NCI-H2029 (cell line): ENCODE measurements around the gene IFT81.
"Not testable (repeated sequence)": the region's sequence is repeated elsewhere in the genome, so short reads cannot be mapped to it uniquely, and the experiment has no call there.

Source experiments
- DNase-seq: peaks from one replicate; lab custom pipeline; 2025; lab: John Stamatoyannopoulos, UW

The IFT81 gene

GRCh38 chr12:110247340-110248095 lies 123.4 kb downstream of the IFT81 start:
- DNase-seq = no peak

GRCh38 chr12:110248096-110248447 lies 123.9 kb downstream of the IFT81 start:
- DNase-seq = no peak

- DNase-seq = no peak
These were observed 124.9 kb downstream of the IFT81 start for GRCh38 chr12:110249105-110249504.

GRCh38 chr12:110249716-110250225 lies 125.6 kb downstream of the IFT81 start:
- DNase-seq = no peak

GRCh38 chr12:110251381-110251780 lies 127.2 kb downstream of the IFT81 start:
- DNase-seq = no peak

GRCh38 chr12:110252716-110253115 lies 128.6 kb downstream of the IFT81 start:
- DNase-seq = no peak

- DNase-seq = no peak
These were observed 129.0 kb downstream of the IFT81 start for GRCh38 chr12:110253176-110253575.

GRCh38 chr12:110254971-110255540 lies 130.9 kb downstream of the IFT81 start:
- DNase-seq = peak; percentile 79

GRCh38 chr12:110255890-110256456 lies 131.8 kb downstream of the IFT81 start:
- not testable (repeated sequence) for DNase-seq

- DNase-seq = no peak
These were observed 132.7 kb downstream of the IFT81 start for GRCh38 chr12:110256780-110257431.

GRCh38 chr12:110258466-110258865 lies 134.3 kb downstream of the IFT81 start:
- no peak for DNase-seq

GRCh38 chr12:110262442-110263388 lies 138.6 kb downstream of the IFT81 start:
- no peak for DNase-seq

- DNase-seq = no peak
These were observed 142.3 kb downstream of the IFT81 start for GRCh38 chr12:110266381-110266960.

- peak; percentile 27 for DNase-seq
These were observed 142.9 kb downstream of the IFT81 start for GRCh38 chr12:110266980-110267620.
